HG03575 (cell line): Measurements from ENCODE around the gene ACE.

Experiments
- ATAC-seq: cut with Tn5 transposase; IDR thresholded peaks from one replicate; pipeline ENCODE4 v1.9.1; 2021; ENCODE audit not compliant: unreplicated experiment, insufficient number of reproducible peaks, low FRiP score; ENCODE audit errors: extremely low read depth

The ACE gene

DNA sequence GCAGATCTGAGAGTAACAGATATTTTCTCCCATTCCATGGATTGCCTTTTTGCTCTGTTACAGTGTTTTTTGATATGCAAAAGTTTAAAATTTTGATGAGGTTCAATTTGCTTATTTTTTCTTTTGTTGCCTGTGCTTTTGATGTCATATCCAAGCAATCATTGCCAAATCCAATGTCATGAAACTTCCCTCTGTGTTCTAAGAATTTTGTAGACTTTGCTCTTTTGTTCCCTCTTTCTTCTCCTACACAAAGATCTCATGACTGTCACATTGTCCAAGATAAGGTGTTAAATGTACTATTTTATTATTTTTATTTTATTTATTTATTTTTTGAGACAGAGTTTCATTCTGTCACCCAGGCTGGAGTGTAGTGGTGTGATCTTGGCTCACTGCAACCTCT is 27.4 kb downstream of the ACE start:
- ATAC-seq, result no peak

DNA sequence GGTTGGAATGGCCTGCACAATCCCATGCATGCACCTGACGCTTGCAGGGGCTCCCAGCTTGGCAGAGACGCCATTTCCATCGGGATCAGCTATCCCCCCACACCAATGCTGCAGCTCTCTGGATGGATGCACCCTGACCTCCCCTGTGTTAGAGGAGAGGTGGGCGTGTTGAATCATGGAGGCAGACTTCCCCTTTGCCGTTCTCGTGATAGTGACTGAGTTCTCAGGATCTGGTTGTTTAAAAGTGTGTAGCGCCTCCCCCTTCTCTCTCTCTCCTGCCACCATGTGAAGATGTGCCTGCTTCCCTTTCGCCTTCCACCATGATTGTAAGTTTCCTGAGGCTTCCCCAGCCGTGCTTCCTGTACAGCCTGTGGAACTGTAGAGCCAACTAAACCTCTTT is 28.5 kb downstream of the ACE start:
- no peak for ATAC-seq

GRCh38 chr17:63506627-63507026 is 29.8 kb downstream of the ACE start:
- ATAC-seq, result no peak

GRCh38 chr17:63511331-63511730 is 34.5 kb downstream of the ACE start:
- no peak for ATAC-seq

- ATAC-seq, result no peak
Measured at GRCh38 chr17:63512388-63512787, 35.5 kb downstream of the ACE start.

DNA sequence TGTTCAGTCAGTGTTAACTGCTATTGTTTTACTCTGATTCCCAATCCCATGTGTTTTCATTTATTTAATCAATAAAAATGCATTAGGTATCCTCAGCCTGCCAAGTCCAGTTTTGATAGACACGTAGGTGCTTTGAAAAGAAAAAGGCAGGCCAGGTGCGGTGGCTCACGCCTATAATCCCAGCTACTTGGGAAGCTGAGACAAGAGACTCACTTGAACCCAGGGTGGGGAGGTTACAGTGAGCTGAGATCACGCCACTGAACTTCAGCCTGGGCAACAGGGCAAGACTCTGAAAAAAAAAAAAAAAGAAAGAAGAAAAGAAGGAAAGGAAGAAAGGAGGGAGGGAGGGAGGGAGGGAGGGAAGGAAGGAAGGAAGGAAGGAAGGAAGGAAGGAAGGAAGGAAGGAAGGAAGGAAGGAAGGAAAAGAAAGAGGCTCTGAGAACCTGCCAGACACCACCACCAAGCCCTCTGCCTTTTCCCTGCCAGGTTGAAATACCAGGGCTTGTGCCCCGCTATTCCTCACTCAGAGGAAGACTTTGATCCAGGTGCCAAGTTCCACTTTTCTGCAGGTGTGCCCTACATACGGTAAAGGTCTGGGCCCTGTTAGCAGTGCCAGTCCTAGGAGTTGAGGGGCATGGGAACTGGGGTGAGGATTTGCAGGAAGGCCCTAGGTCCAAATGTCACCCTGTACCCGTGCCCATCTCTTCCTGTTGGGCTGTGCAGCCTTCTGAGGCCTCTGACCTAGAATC is 36.2 kb downstream of the ACE start:
- ATAC-seq, result no peak

DNA sequence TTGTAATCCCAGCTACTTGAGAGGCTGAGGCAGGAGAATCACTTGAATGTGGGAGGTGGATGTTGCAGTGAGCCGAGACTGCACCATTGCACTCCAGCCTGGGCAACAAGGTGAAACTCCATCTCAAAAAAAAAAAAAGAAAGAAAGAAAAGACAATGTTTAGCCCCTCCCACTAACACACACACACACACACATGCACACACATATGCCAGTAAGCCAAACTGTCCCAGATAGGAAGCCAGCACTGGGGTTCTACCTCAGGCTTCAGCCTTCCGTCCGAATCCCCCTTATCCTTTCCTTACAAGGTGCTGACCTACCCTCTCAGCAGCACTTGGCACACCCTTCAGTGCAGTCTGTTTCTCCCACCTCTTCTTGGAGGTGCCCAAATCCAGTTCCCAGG is 37.6 kb downstream of the ACE start:
- no peak for ATAC-seq

GRCh38 chr17:63514974-63515373 is 38.1 kb downstream of the ACE start:
- ATAC-seq, result no peak

GRCh38 chr17:63515426-63515825 is 38.6 kb downstream of the ACE start:
- ATAC-seq, result no peak

- no peak for ATAC-seq
Measured at GRCh38 chr17:63516910-63517824, 40.3 kb downstream of the ACE start.

DNA sequence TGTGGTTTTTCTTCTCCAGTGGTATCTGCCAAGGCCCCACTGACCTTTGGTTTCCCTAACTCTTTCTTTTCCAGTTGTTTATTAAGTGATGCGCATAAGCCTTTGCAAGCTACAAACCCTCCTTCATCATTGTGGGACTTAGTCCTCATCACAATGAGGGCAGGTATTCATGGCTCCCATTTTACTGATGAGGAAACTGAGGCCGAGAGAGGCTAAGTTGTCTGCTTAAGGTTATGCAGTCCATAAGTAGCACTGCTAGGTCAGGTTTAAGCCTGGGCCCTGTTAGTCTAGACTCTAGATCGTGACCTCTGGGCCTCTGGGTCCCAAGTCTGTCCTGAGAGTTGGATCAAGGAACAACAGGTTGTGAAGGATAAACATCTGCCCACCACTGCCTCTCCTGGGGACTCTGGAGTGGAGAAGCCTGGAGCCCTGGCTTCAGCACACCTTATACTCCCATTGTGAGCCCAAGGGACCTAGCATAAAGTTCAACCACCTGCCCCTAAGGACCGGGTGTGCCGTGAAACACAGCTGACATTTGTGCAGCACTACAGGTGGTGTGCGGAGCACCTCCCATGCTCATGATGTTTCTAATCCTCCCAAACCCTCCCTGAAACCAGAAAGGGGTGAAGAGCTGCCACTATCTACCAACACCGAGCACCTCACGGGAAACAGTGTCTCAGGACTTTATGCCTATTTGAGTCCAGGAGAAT is 41.1 kb downstream of the ACE start:
- no peak for ATAC-seq

- no peak for ATAC-seq
Measured at GRCh38 chr17:63519116-63519881, 42.4 kb downstream of the ACE start.

DNA sequence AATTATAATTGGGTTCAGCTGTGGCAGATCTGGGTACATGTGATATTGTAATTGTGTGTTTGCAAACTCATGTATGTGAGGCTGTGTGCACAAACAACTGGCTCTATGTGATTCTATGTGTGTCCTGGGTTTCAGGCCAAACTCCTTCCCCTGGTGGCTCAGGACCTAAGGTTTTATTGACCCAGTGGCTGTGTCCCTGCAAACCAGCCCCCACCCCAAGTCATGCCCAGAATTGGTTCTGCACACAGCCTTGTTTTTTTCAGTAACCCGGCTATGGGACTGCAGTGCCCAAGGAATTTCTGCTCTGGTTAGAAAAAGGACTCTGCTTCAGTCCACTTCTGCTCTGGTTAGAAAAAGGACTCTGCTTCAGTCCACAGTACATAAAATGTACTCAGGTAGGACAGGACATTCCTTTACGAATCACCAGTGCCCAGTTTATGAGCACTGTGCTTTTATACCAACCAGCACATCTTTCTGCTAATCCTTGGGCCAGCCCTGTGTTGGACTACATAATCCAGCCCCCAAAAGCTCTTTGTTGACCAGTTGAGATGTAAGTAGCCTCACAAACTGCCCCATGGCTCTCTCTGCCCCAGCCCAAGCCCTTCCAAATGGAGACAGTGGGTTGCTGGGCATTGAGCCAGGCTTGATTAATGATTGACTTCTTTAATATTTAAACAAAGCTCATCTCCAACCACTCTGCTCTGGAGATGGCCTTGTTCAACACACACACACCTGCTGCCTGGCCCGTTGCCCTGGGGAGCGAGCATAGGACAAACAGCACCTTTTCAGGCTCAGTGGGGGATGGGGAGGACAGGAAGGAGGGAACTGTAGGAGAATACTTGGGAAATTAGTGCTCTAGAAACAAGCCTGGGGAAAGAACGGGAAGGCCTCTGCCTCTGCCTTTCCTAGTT is 43.4 kb downstream of the ACE start:
- no peak for ATAC-seq

- no peak for ATAC-seq
Measured at GRCh38 chr17:63523253-63523855, 46.5 kb downstream of the ACE start, which contains the start of gene KCNH6. Gene KCNH6 (plus strand): TSS chr17:63523358. CDS start chr17:63523414, 56 bp downstream.

GRCh38 chr17:63524051-63524450 is 47.2 kb downstream of the ACE start:
- no peak for ATAC-seq

GRCh38 chr17:63525190-63525946 is 48.5 kb downstream of the ACE start:
- no peak for ATAC-seq

DNA sequence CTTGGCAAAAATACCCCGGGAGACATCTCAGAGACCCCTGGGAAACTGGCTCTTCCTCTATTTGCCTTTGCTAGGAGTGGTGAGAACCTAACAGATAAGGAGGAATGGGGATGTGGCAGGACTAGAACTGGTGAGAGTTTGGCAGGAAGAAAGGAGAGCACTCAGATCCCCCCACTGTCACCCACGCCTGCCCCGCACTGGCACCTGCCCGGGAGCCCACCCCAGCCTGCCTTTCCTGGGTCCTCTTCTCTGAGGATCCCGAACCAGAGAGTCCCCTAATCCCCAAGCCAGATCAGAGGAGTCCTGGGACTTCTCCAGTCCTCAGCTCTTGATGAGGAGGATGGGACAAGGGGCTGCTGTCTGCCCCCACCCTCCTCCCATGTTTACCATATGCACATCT is 50.0 kb downstream of the ACE start:
- ATAC-seq, result no peak
